ENCODE results near the gene SH3BGRL2. TPM values are rescaled to one million over a fixed set of nuclear protein-coding genes. Genes with fewer than 3 reads are reported as not detected.

The SH3BGRL2 gene
- total RNA-seq, 1 donor: 2.2 TPM

DNA sequence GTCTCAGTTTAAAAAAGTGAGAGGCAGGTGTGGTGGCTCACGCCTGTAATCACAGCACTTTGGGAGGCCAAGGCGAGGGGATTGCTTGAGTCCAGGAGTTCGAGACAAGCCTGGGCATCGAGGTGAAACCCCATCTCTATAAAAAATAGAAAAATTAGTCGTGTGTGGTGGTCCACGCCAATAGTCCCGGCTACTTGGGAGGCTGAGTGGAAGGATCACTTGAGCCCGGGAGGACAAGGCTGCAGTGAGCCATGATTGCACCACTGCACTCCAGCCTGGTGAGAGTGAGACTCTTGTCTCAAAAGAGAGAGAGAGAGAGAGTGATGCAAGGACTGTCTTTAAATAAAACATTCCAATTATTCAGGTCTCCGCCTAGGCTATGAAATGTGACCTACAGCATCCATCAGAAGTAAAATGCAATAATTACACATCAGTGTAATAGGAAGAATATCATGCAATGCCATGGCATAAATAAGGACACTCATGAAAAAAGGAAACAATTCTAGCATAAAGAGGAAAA is 81.5 kb downstream of the SH3BGRL2 start:
- Histone ChIP-seq H3K4me3 (ENCODE audit: insufficient read depth, low read length) (no peak overlapping the region), H3K27me3 (ENCODE audit: insufficient read depth, low read length) (no peaks in the 10 kb centered on the region), H3K36me3 (ENCODE audit: insufficient read depth, low read length) (no peaks in the 10 kb centered on the region), H2AFZ (ENCODE audit: low read length) (no peak overlapping the region), H3K4me1 (ENCODE audit: insufficient read depth, low read length) (no peaks in the 10 kb centered on the region), H3K79me2 (ENCODE audit: insufficient read depth, low read length) (no peaks in the 10 kb centered on the region), H4K20me1 (ENCODE audit: insufficient read depth, low read length) (no peaks in the 10 kb centered on the region), H3K27ac (ENCODE audit: low read depth, low read length) (no peak overlapping the region), H3K4me2 (ENCODE audit: insufficient read depth, low read length) (no peak overlapping the region), H3K9me3 (ENCODE audit: low read depth, low read length) (no peaks in the 10 kb centered on the region)
- TF ChIP-seq, protein P1, sequence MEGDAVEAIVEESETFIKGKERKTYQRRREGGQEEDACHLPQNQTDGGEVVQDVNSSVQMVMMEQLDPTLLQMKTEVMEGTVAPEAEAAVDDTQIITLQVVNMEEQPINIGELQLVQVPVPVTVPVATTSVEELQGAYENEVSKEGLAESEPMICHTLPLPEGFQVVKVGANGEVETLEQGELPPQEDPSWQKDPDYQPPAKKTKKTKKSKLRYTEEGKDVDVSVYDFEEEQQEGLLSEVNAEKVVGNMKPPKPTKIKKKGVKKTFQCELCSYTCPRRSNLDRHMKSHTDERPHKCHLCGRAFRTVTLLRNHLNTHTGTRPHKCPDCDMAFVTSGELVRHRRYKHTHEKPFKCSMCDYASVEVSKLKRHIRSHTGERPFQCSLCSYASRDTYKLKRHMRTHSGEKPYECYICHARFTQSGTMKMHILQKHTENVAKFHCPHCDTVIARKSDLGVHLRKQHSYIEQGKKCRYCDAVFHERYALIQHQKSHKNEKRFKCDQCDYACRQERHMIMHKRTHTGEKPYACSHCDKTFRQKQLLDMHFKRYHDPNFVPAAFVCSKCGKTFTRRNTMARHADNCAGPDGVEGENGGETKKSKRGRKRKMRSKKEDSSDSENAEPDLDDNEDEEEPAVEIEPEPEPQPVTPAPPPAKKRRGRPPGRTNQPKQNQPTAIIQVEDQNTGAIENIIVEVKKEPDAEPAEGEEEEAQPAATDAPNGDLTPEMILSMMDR (IDR thresholded peaks at IDR 0.05; ENCODE audit: extremely low read depth, low read depth, low read length): no peak
- DNase-seq (ENCODE audit: insufficient read length, low spot score, missing footprints): no peak

DNA sequence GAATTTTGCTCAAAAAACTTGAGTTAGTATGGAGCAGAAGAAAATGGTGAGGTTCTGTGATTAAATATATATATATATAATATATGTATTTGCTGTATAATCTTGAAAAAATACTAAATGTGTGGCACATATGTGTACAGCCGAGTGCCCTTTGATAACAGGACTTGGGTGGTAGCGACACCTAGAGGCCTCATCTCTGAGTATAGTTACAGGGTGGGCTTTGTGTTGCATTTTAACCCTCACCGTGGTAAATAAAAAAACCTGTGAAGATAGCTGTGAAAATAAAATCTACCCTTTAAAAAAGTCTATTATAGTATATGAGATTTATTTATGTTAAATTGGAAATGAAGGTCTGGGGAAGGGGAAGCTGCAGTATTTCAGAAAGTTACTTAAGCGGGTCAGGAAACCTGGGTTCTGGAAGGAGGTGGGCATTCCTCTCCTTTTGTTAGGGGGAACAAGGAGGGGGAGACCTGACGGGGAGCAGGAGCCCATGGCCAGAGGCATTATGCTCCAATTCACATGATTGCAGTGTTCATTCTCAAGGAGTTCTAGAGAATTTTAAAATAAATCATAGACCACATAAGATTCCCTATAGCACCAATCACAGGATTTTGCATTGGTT is 82.7 kb downstream of the SH3BGRL2 start:
- no peaks in the 10 kb centered on the region for H3K4me1 ChIP-seq (ENCODE audit: insufficient read depth, low read length)
- no peaks in the 10 kb centered on the region for H4K20me1 ChIP-seq (ENCODE audit: insufficient read depth, low read length)
- DNase-seq (ENCODE audit: insufficient read length, low spot score, missing footprints): no peak
- no peak overlapping the region for H3K4me2 ChIP-seq (ENCODE audit: insufficient read depth, low read length)
- no peak overlapping the region for H3K27ac ChIP-seq (ENCODE audit: low read depth, low read length)
- TF ChIP-seq, protein P1 (IDR thresholded peaks at IDR 0.05; ENCODE audit: extremely low read depth, low read depth, low read length): peak; percentile 62
- no peaks in the 10 kb centered on the region for H3K36me3 ChIP-seq (ENCODE audit: insufficient read depth, low read length)
- H3K27me3 ChIP-seq (ENCODE audit: insufficient read depth, low read length): no peaks in the 10 kb centered on the region
- no peak overlapping the region for H2AFZ ChIP-seq (ENCODE audit: low read length)
- no peaks in the 10 kb centered on the region for H3K79me2 ChIP-seq (ENCODE audit: insufficient read depth, low read length)
- H3K4me3 ChIP-seq (ENCODE audit: insufficient read depth, low read length): no peak overlapping the region
- no peaks in the 10 kb centered on the region for H3K9me3 ChIP-seq (ENCODE audit: low read depth, low read length)

DNA sequence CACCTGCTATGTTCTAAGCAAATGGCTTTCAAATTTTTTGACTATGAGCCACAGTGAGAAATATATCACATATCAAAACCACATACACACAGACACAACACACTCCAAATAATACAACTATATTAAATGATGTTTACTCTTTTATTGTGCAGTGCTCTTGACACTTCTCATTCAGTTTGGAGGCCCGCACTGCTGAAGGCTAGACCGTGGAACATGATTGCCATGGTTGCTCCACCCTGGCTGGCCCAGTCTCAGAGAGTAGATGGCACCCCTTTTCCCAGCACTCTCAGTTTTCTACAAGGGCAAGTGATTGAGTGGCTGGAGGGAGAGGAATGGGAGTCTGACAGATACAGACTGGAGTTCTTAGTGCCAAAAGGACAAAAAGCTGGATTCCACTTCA is 86.9 kb downstream of the SH3BGRL2 start:
- TF ChIP-seq, protein P1 (IDR thresholded peaks at IDR 0.05; ENCODE audit: extremely low read depth, low read depth, low read length): no peak
- no peak for DNase-seq (ENCODE audit: insufficient read length, low spot score, missing footprints)
- Histone ChIP-seq H3K4me2 (ENCODE audit: insufficient read depth, low read length) (no peak overlapping the region), H4K20me1 (ENCODE audit: insufficient read depth, low read length) (no peaks in the 10 kb centered on the region), H2AFZ (ENCODE audit: low read length) (no peak overlapping the region), H3K27me3 (ENCODE audit: insufficient read depth, low read length) (no peaks in the 10 kb centered on the region), H3K4me1 (ENCODE audit: insufficient read depth, low read length) (no peaks in the 10 kb centered on the region), H3K27ac (ENCODE audit: low read depth, low read length) (no peak overlapping the region), H3K36me3 (ENCODE audit: insufficient read depth, low read length) (no peaks in the 10 kb centered on the region), H3K4me3 (ENCODE audit: insufficient read depth, low read length) (no peak overlapping the region), H3K9me3 (ENCODE audit: low read depth, low read length) (no peaks in the 10 kb centered on the region), H3K79me2 (ENCODE audit: insufficient read depth, low read length) (no peaks in the 10 kb centered on the region)

DNA sequence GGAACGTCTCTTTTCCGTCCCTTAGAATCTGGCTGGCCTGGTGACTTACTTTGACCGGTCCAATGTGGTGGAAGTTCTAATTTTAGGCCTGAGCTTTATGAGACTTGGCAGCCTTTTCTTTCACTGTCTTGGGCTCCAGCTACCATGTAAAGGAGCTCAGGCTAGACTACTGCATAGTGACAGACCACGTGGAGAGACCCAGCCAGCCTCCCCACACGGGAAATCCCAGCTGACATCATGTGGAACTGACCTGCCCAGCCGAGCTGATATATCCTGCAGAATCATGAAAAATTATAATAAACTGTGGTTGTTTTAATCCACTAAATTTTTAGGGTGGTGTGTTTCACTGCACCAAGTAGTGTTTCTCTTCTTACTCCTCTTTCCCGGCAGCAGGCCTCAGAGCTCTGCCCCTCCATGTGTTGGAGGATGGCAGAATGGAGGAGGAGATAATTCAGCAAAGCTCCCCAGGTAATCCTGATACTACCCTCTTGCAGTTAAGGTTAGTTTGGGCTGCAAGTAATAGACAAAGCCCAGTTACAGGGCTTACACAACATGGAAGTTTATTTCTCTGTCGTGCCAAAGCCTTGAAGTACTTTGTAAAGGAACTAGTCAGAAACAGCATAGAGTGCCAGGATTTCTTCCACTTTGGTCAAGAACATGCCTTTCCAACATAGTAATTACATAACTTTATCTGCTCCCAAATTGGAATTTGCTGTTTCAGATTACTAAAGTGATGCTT is 87.5 kb downstream of the SH3BGRL2 start:
- no peak overlapping the region for H3K27ac ChIP-seq (ENCODE audit: low read depth, low read length)
- TF ChIP-seq, protein P1 (IDR thresholded peaks at IDR 0.05; ENCODE audit: extremely low read depth, low read depth, low read length): no peak
- H3K79me2 ChIP-seq (ENCODE audit: insufficient read depth, low read length): no peaks in the 10 kb centered on the region
- H4K20me1 ChIP-seq (ENCODE audit: insufficient read depth, low read length): no peaks in the 10 kb centered on the region
- H3K4me1 ChIP-seq (ENCODE audit: insufficient read depth, low read length): no peaks in the 10 kb centered on the region
- no peaks in the 10 kb centered on the region for H3K27me3 ChIP-seq (ENCODE audit: insufficient read depth, low read length)
- H3K9me3 ChIP-seq (ENCODE audit: low read depth, low read length): no peaks in the 10 kb centered on the region
- H2AFZ ChIP-seq (ENCODE audit: low read length): no peak overlapping the region
- no peak overlapping the region for H3K4me2 ChIP-seq (ENCODE audit: insufficient read depth, low read length)
- no peak overlapping the region for H3K4me3 ChIP-seq (ENCODE audit: insufficient read depth, low read length)
- H3K36me3 ChIP-seq (ENCODE audit: insufficient read depth, low read length): no peaks in the 10 kb centered on the region
- DNase-seq (ENCODE audit: insufficient read length, low spot score, missing footprints): no peak

Measured in osteoblast (primary cell).